ENCODE results near the gene DIPK1C.

- TF ChIP-seq CTCF (IDR thresholded peaks at IDR 0.05) (no peak), POLR2AphosphoS5 (IDR thresholded peaks at IDR 0.05) (no peak), POLR2A (IDR thresholded peaks at IDR 0.05) (no peak), EP300 (IDR thresholded peaks at IDR 0.05; ENCODE audit: low read depth) (no peak)
Observed at GRCh38 chr18:74453642-74454198, 3.4 kb downstream of the DIPK1C start.

Data from transverse colon (tissue), 4 donors.